ENCODE results near the gene ACSF3. TPM values are rescaled to one million over a fixed set of nuclear protein-coding genes. Genes with fewer than 3 reads are reported as not detected.

Gene ACSF3
- total RNA-seq, 1 experiment from 2014 or later = 30.8 TPM

GRCh38 chr16:89100601-89101302 lies 7.1 kb downstream of the ACSF3 start:
- BruUV-seq (replicated peaks) = no TSS peak
- ATAC-seq (no peak), DNase-seq (ENCODE audit: low read depth, low spot score) (no peak)
- POLR2A ChIA-PET = no interaction called here
- H3K9me3 ChIP-seq (ENCODE audit: control insufficient read depth, insufficient read depth, low read depth, low read length) = no peaks in the 10 kb centered on the region
- H3K4me1 ChIP-seq (ENCODE audit: control insufficient read depth, insufficient read depth, low read length) = no peaks in the 10 kb centered on the region; the same call in 1 of the 2 replicates
- H3K36me3 ChIP-seq (ENCODE audit: control insufficient read depth, insufficient read depth, low read length) = no peaks in the 10 kb centered on the region
- no peak overlapping the region for H3K27ac ChIP-seq (ENCODE audit: low read length)
- H3K27me3 ChIP-seq (ENCODE audit: control insufficient read depth, insufficient read depth, low read length) = no peaks in the 10 kb centered on the region
- TF ChIP-seq CTCF (IDR thresholded peaks at IDR 0.05) (no peak), REST (IDR thresholded peaks at IDR 0.05; ENCODE audit: insufficient read depth in 1 of 2, low read depth in 2 of 2, low read length in 1 of 2) (no peak), POLR2AphosphoS5 (IDR thresholded peaks at IDR 0.05; ENCODE audit: low read depth, low read length) (no peak), SIN3A (IDR thresholded peaks at IDR 0.05; ENCODE audit: borderline replicate concordance, insufficient read depth, low read depth, low read length) (no peak), TCF7L2 (IDR thresholded peaks at IDR 0.05; ENCODE audit: low read depth, low read length) (no peak)
- intact Hi-C loops (cut with micrococcal nuclease; ENCODE audit: unreplicated experiment) (no loop called here), in situ Hi-C loops (cut with HindIII; ENCODE audit: low pct_unique_long_range_greater_than_20kb, low sequenced_read_pairs) (no loop called here)
- CTCF ChIA-PET = no interaction called here
- H3K4me3 ChIP-seq (ENCODE audit: low read depth in 2 of 2, low read length in 2 of 2) = no peak overlapping the region

- intact Hi-C loops (cut with micrococcal nuclease; ENCODE audit: unreplicated experiment) (no loop called here), in situ Hi-C loops (cut with HindIII; ENCODE audit: low pct_unique_long_range_greater_than_20kb, low sequenced_read_pairs) (no loop called here)
- Histone ChIP-seq H3K36me3 (ENCODE audit: control insufficient read depth, insufficient read depth, low read length) (no peaks in the 10 kb centered on the region), H3K9me3 (ENCODE audit: control insufficient read depth, insufficient read depth, low read depth, low read length) (no peaks in the 10 kb centered on the region), H3K4me1 (ENCODE audit: control insufficient read depth, insufficient read depth, low read length) (no peaks in the 10 kb centered on the region; the same call in 1 of the 2 replicates), H3K27ac (ENCODE audit: low read length) (no peak overlapping the region), H3K27me3 (ENCODE audit: control insufficient read depth, insufficient read depth, low read length) (no peaks in the 10 kb centered on the region), H3K4me3 (ENCODE audit: low read depth in 2 of 2, low read length in 2 of 2) (no peak overlapping the region)
- ATAC-seq (no peak), DNase-seq (ENCODE audit: low read depth, low spot score) (no peak)
- CTCF ChIA-PET = no interaction called here
- no peak for TF ChIP-seq SIN3A (IDR thresholded peaks at IDR 0.05; ENCODE audit: borderline replicate concordance, insufficient read depth, low read depth, low read length)
- no peak for TF ChIP-seq REST (IDR thresholded peaks at IDR 0.05; ENCODE audit: insufficient read depth in 1 of 2, low read depth in 2 of 2, low read length in 1 of 2)
- TF ChIP-seq POLR2AphosphoS5 (IDR thresholded peaks at IDR 0.05; ENCODE audit: low read depth, low read length) = no peak
- no peak for TF ChIP-seq CTCF (IDR thresholded peaks at IDR 0.05)
- no peak for TF ChIP-seq TCF7L2 (IDR thresholded peaks at IDR 0.05; ENCODE audit: low read depth, low read length)
- BruUV-seq (replicated peaks) = no TSS peak
- POLR2A ChIA-PET = no interaction called here
Measured at GRCh38 chr16:89101303-89102040, 7.8 kb downstream of the ACSF3 start.

Data from Panc1 (cell line).